Fibroblast of lung (primary cell): Measurements from ENCODE around the gene MAGI2. TPM values are rescaled to one million over a fixed set of nuclear protein-coding genes. Genes with fewer than 3 reads are reported as not detected.

Experiments used
- DNase-seq, 2 donors: peaks; one replicate each; pipeline versions ENCODE4 v3.0.0 to v3.0.0-alpha.2; 2010; ENCODE audit warnings: low read depth in 2 of 2
- H2AFZ ChIP-seq: 2 replicates; pipeline ENCODE4 v1.5.1; 2012; ENCODE audit warnings: low read length, control low read depth, inconsistent platforms
- H3K27ac ChIP-seq: 2 replicates; pipeline ENCODE4 v1.5.1; 2011; ENCODE audit warnings: low read length, control low read depth; ENCODE audit not compliant: insufficient read depth
- H3K27me3 ChIP-seq: 2 replicates; pipeline ENCODE4 v1.5.1; 2011; ENCODE audit warnings: mild to moderate bottlenecking, low read length; ENCODE audit not compliant: control insufficient read depth, insufficient read depth
- H3K36me3 ChIP-seq: 2 replicates; pipeline ENCODE4 v1.5.1; 2011; ENCODE audit warnings: low read length; ENCODE audit not compliant: control insufficient read depth, insufficient read depth
- H3K4me1 ChIP-seq: 2 replicates; pipeline ENCODE4 v1.5.1; 2011; ENCODE audit warnings: low read length; ENCODE audit not compliant: control insufficient read depth, insufficient read depth; ENCODE audit errors: extremely low read depth
- H3K4me2 ChIP-seq: 2 replicates; pipeline ENCODE4 v1.5.1; 2011; ENCODE audit warnings: low read length, control low read depth; ENCODE audit not compliant: insufficient read depth; ENCODE audit errors: extremely low read depth
- H3K4me3 ChIP-seq, 4 experiments: fragments of 200-600 bp in 1 of 4; sonication (generic) in 1 of 4; replicated peaks in 1 of 4; 2 replicates each; pipeline ENCODE4 v1.5.1; 2011 to 2016; ENCODE audit warnings: low read length in 4 of 4, low read depth in 3 of 4, mild to moderate bottlenecking in 3 of 4, control low read depth in 2 of 4, inconsistent platforms in 1 of 4, mixed read lengths in 1 of 4; ENCODE audit not compliant: insufficient read depth in 1 of 4; ENCODE audit errors: control extremely low read depth in 1 of 4
- H3K79me2 ChIP-seq: 2 replicates; pipeline ENCODE4 v1.5.1; 2012; ENCODE audit warnings: mild to moderate bottlenecking, low read length, inconsistent platforms; ENCODE audit not compliant: control insufficient read depth, insufficient read depth
- H3K9ac ChIP-seq: 2 replicates; pipeline ENCODE4 v1.5.1; 2011; ENCODE audit warnings: mild to moderate bottlenecking, low read length, control low read depth; ENCODE audit not compliant: insufficient read depth
- H3K9me3 ChIP-seq: 2 replicates; pipeline ENCODE4 v1.5.1; 2012; ENCODE audit warnings: low read depth, low read length; ENCODE audit not compliant: control insufficient read depth, insufficient read depth
- H4K20me1 ChIP-seq: 2 replicates; pipeline ENCODE4 v1.5.1; 2011; ENCODE audit warnings: low read length; ENCODE audit not compliant: control insufficient read depth, insufficient read depth; ENCODE audit errors: extremely low read depth
- CTCF ChIP-seq, 2 donors: IDR thresholded peaks in 1 of 2; conservative IDR thresholded peaks in 1 of 2; 1 replicate in 1 of 2; 2 replicates in 1 of 2; pipeline ENCODE4 v1.5.1; 2011 to 2012; ENCODE audit warnings: low read length in 2 of 2, control low read depth in 1 of 2, inconsistent platforms in 1 of 2, low read depth in 1 of 2, mild to moderate bottlenecking in 1 of 2
- EZH2 ChIP-seq: IDR thresholded peaks from 2 replicates; pipeline ENCODE4 v1.5.1; 2012; ENCODE audit warnings: low read length, control low read depth, mild to moderate bottlenecking; ENCODE audit errors: missing control alignments
- polyA plus RNA-seq, 2 donors: library from polyadenylated mRNA; depleted of rRNA in 1 of 2; stranded (reverse) in 1 of 2; unstranded in 1 of 2; fragments of >200 nt; gene quantifications; 2 replicates each; pipeline ENCODE4 v1.2.1, GENCODE V29; 2011 to 2012; ENCODE audit warnings: missing spikeins in 1 of 2
- total RNA-seq: library from RNA; depleted of rRNA; stranded (reverse); fragments of >200 nt; gene quantifications from 2 replicates; pipeline ENCODE4 v1.2.1, GENCODE V29; 2014

Gene MAGI2
- total and polyA plus RNA-seq, 2 donors (not counting 1 experiment from before 2014, with no cell fraction given) = 1.8 to 17.0 TPM

- Histone ChIP-seq H3K27me3 (no peaks in the 10 kb centered on the region), H3K4me3 (no peak overlapping the region), H3K9me3 (no peaks in the 10 kb centered on the region), H3K4me1 (no peaks in the 10 kb centered on the region), H2AFZ (no peak overlapping the region), H4K20me1 (no peaks in the 10 kb centered on the region), H3K79me2 (no peaks in the 10 kb centered on the region), H3K27ac (no peak overlapping the region), H3K9ac (no peak overlapping the region), H3K36me3 (no peaks in the 10 kb centered on the region), H3K4me2 (no peak overlapping the region)
- no peak for TF ChIP-seq EZH2
- no peak for TF ChIP-seq CTCF (conservative IDR thresholded peaks at IDR 0.05 in 1 of 2, IDR thresholded peaks at IDR 0.05 in 1 of 2; ENCODE audit: low read depth in 1 of 2, low read length in 2 of 2)
- no peak for DNase-seq
Observed at GRCh38 chr7:78749052-78749746, 704.3 kb downstream of the MAGI2 start.

- TF ChIP-seq CTCF (conservative IDR thresholded peaks at IDR 0.05 in 1 of 2, IDR thresholded peaks at IDR 0.05 in 1 of 2; ENCODE audit: low read depth in 1 of 2, low read length in 2 of 2) = no peak
- H3K9ac ChIP-seq = no peak overlapping the region
- no peak overlapping the region for H3K4me3 ChIP-seq
- H3K4me2 ChIP-seq = no peak overlapping the region
- H3K27me3 ChIP-seq = no peaks in the 10 kb centered on the region
- H3K9me3 ChIP-seq = no peaks in the 10 kb centered on the region
- no peaks in the 10 kb centered on the region for H3K4me1 ChIP-seq
- H2AFZ ChIP-seq = no peak overlapping the region
- no peaks in the 10 kb centered on the region for H3K79me2 ChIP-seq
- H3K36me3 ChIP-seq = no peaks in the 10 kb centered on the region
- no peak for DNase-seq
- no peaks in the 10 kb centered on the region for H4K20me1 ChIP-seq
- H3K27ac ChIP-seq = no peak overlapping the region
Observed at GRCh38 chr7:78747592-78747991, 705.9 kb downstream of the MAGI2 start.

- Histone ChIP-seq H3K4me1 (no peaks in the 10 kb centered on the region), H3K9ac (no peak overlapping the region), H2AFZ (no peak overlapping the region), H3K36me3 (no peaks in the 10 kb centered on the region), H3K4me2 (no peak overlapping the region), H3K79me2 (no peaks in the 10 kb centered on the region), H3K27ac (no peak overlapping the region), H3K9me3 (no peaks in the 10 kb centered on the region), H4K20me1 (no peaks in the 10 kb centered on the region), H3K4me3 (no peak overlapping the region), H3K27me3 (no peaks in the 10 kb centered on the region)
- no peak for DNase-seq
- TF ChIP-seq EZH2 = no peak
Observed at GRCh38 chr7:78746301-78746700, 707.2 kb downstream of the MAGI2 start.
